Muscle of leg (tissue), 11 donors: ENCODE data around the gene DPP8. TPM values are rescaled to one million over a fixed set of nuclear protein-coding genes. Genes with fewer than 3 reads are reported as not detected.

Experiments used
- DNase-seq: peaks from one replicate; pipeline ENCODE4 v3.0.0; 2013
- H3K27ac ChIP-seq: one replicate; pipeline ENCODE4 v1.5.1; 2013; ENCODE audit warnings: mild to moderate bottlenecking, low read length, control low read depth
- H3K27me3 ChIP-seq: one replicate; pipeline ENCODE4 v1.6.1; 2013; ENCODE audit warnings: low read length; ENCODE audit not compliant: control insufficient read depth, insufficient read depth
- H3K36me3 ChIP-seq: one replicate; pipeline ENCODE4 v1.6.1; 2013; ENCODE audit warnings: low read length; ENCODE audit not compliant: control insufficient read depth, insufficient read depth
- H3K4me1 ChIP-seq: one replicate; pipeline ENCODE4 v1.6.1; 2013; ENCODE audit warnings: low read length; ENCODE audit not compliant: control insufficient read depth, insufficient read depth
- H3K4me3 ChIP-seq: one replicate; pipeline ENCODE4 v1.5.1; 2013; ENCODE audit warnings: low read length, control low read depth
- H3K9me3 ChIP-seq: replicated peaks from 2 replicates; pipeline ENCODE4 v1.6.1; 2013; ENCODE audit warnings: low read depth, low read length; ENCODE audit not compliant: control insufficient read depth
- WGBS: methylation state at CpG from one replicate; pipeline ENCODE4 v1.1.5; 2013; ENCODE audit warnings: missing lambda C conversion rate; ENCODE audit not compliant: insufficient coverage; 5-methylcytosine and 5-hydroxymethylcytosine counted together
- polyA plus RNA-seq, 8 donors: library from polyadenylated mRNA; unstranded; fragments of 120-200 nt; gene quantifications; one replicate each; pipeline versions ENCODE4 v1.2.1 to v1.2.3, GENCODE V29; 2013; ENCODE audit warnings: inconsistent platforms in 1 of 8, low replicate concordance in 1 of 8; ENCODE audit not compliant: insufficient read length in 8 of 8, insufficient read depth in 1 of 8
- total RNA-seq: library from RNA; stranded (reverse); fragments of 120-200 nt; gene quantifications from one replicate; pipeline ENCODE4 v1.2.4, GENCODE V29; 2013

Gene DPP8
- total and polyA plus RNA-seq, 9 donors = 14.4 to 23.2 (median 20.7) TPM

- DNase-seq = no peak
- no peaks in the 10 kb centered on the region for H3K27me3 ChIP-seq
- WGBS = 90% methylated on average over 15 of the region's 20 CpGs
Measured at GRCh38 chr15:65528461-65529060, 11.1 kb upstream of the DPP8 start.

GRCh38 chr15:65525622-65526021 is 8.1 kb upstream of the DPP8 start:
- Histone ChIP-seq H3K4me1 (peaks cover 3% of the 10 kb centered on the region), H3K27me3 (no peaks in the 10 kb centered on the region), H3K27ac (no peak overlapping the region), H3K36me3 (no peaks in the 10 kb centered on the region), H3K9me3 (no peaks in the 10 kb centered on the region), H3K4me3 (no peak overlapping the region)
- no CpG with 5 or more reads among the region's 1 CpG for WGBS
- DNase-seq = peak; percentile 48

More at GRCh38 chr15:65528461-65529060, 11.1 kb upstream of the DPP8 start:
- Histone ChIP-seq H3K36me3 (no peaks in the 10 kb centered on the region), H3K9me3 (no peaks in the 10 kb centered on the region), H3K4me1 (peaks cover 6% of the 10 kb centered on the region), H3K4me3 (no peak overlapping the region), H3K27ac (no peak overlapping the region)

GRCh38 chr15:65524226-65524625 is 6.7 kb upstream of the DPP8 start:
- H3K4me3 ChIP-seq = no peak overlapping the region
- no peak overlapping the region for H3K27ac ChIP-seq
- H3K27me3 ChIP-seq = no peaks in the 10 kb centered on the region
- WGBS = 80% methylated on average over 1 of the region's 10 CpGs
- peaks cover 3% of the 10 kb centered on the region for H3K4me1 ChIP-seq
- no peaks in the 10 kb centered on the region for H3K36me3 ChIP-seq
- no peak for DNase-seq
- no peaks in the 10 kb centered on the region for H3K9me3 ChIP-seq

- WGBS = 72% methylated on average over 2 of the region's 7 CpGs
- no peak overlapping the region for H3K27ac ChIP-seq
- no peaks in the 10 kb centered on the region for H3K36me3 ChIP-seq
- peaks cover 13% of the 10 kb centered on the region for H3K4me1 ChIP-seq
- H3K27me3 ChIP-seq = no peaks in the 10 kb centered on the region
- no peak for DNase-seq
- no peak overlapping the region for H3K4me3 ChIP-seq
- H3K9me3 ChIP-seq = no peaks in the 10 kb centered on the region
Measured at GRCh38 chr15:65521350-65521749, 3.9 kb upstream of the DPP8 start.

GRCh38 chr15:65518633-65519285 is 1.3 kb upstream of the DPP8 start:
- Histone ChIP-seq H3K4me3 (no peak overlapping the region), H3K9me3 (no peaks in the 10 kb centered on the region), H3K27me3 (no peaks in the 10 kb centered on the region), H3K4me1 (peaks cover 14% of the 10 kb centered on the region), H3K27ac (no peak overlapping the region), H3K36me3 (no peaks in the 10 kb centered on the region)
- no CpG with 5 or more reads among the region's 4 CpGs for WGBS
- no peak for DNase-seq

- no peak for DNase-seq
- H3K36me3 ChIP-seq = no peaks in the 10 kb centered on the region
- H3K9me3 ChIP-seq = no peaks in the 10 kb centered on the region
- H3K27ac ChIP-seq = no peak overlapping the region
- H3K4me3 ChIP-seq = no peak overlapping the region
- 34% methylated on average over 3 of the region's 8 CpGs for WGBS
- no peaks in the 10 kb centered on the region for H3K27me3 ChIP-seq
- peaks cover 14% of the 10 kb centered on the region for H3K4me1 ChIP-seq
Measured at GRCh38 chr15:65517866-65518207, 348 bp upstream of the DPP8 start.

GRCh38 chr15:65512807-65513416 is 4.6 kb downstream of the DPP8 start:
- Histone ChIP-seq H3K4me3 (no peak overlapping the region), H3K36me3 (peaks cover 14% of the 10 kb centered on the region)

GRCh38 chr15:65512189-65512588 is 5.3 kb downstream of the DPP8 start:
- Histone ChIP-seq H3K4me1 (peaks cover 10% of the 10 kb centered on the region), H3K36me3 (peaks cover 14% of the 10 kb centered on the region), H3K27me3 (no peaks in the 10 kb centered on the region), H3K9me3 (no peaks in the 10 kb centered on the region), H3K4me3 (no peak overlapping the region), H3K27ac (peak overlapping the region; percentile 38)
- 93% methylated on average over 5 of the region's 5 CpGs for WGBS
- DNase-seq = no peak

More at GRCh38 chr15:65512807-65513416, 4.6 kb downstream of the DPP8 start:
- peak; percentile 90 for DNase-seq
- no peaks in the 10 kb centered on the region for H3K27me3 ChIP-seq
- no peak overlapping the region for H3K27ac ChIP-seq
- 80% methylated on average over 1 of the region's 10 CpGs for WGBS
- peaks cover 12% of the 10 kb centered on the region for H3K4me1 ChIP-seq
- H3K9me3 ChIP-seq = no peaks in the 10 kb centered on the region

- whole genome bisulfite sequencing = no CpG with 5 or more reads among the region's 2 CpGs
- DNase-seq = no peak
- peaks cover 4% of the 10 kb centered on the region for H3K4me1 ChIP-seq
- H3K27me3 ChIP-seq = no peaks in the 10 kb centered on the region
- no peaks in the 10 kb centered on the region for H3K9me3 ChIP-seq
- no peak overlapping the region for H3K27ac ChIP-seq
- H3K4me3 ChIP-seq = no peak overlapping the region
- H3K36me3 ChIP-seq = peaks cover 30% of the 10 kb centered on the region
Measured at GRCh38 chr15:65509321-65509720, 8.2 kb downstream of the DPP8 start.

GRCh38 chr15:65494076-65494475 is 23.4 kb downstream of the DPP8 start:
- WGBS = 88% methylated on average over 1 of the region's 4 CpGs
- Histone ChIP-seq H3K4me1 (no peaks in the 10 kb centered on the region), H3K27me3 (no peaks in the 10 kb centered on the region), H3K27ac (no peak overlapping the region), H3K4me3 (no peak overlapping the region), H3K9me3 (no peaks in the 10 kb centered on the region), H3K36me3 (peaks cover 43% of the 10 kb centered on the region)
- DNase-seq = no peak
